Measurements from ENCODE around the gene LGALS8. TPM values are rescaled to one million over a fixed set of nuclear protein-coding genes. Genes with fewer than 3 reads are reported as not detected.

The LGALS8 gene
- total and polyA plus RNA-seq, 2 of the 4 experiments (the other 2 are of a cell fraction), result 41.3 to 57.7 TPM

DNA sequence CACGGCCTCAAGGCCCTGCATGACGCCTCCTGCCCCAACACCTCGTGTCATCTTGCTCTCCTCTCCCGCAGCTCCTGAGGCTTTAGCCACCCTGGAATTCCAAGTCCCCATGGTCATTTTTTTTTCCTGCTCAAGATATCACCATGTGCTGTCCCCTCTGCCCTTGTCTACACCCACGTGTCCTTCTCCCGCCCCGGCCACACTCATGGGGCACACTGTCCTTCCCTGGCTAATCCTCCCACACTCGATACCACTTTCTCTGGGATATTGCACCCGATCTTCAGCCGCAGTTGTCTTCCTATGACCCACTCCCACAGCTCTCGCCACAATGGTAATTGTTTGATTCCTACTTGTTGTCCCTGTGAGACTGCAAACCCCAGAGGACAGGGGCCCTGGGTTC, 29.7 kb upstream of the LGALS8 start:
- no peak overlapping the region for H3K27ac ChIP-seq (ENCODE audit: insufficient read depth, low read length)
- H2AK5ac ChIP-seq (ENCODE audit: low read depth, low read length), result no peak overlapping the region
- H3K4me2 ChIP-seq (ENCODE audit: low read depth, low read length), result no peak overlapping the region
- in situ Hi-C loops (cut with MboI; ENCODE audit: low sequenced_read_pairs), result no loop called here
- H3K79me1 ChIP-seq (ENCODE audit: low read depth in 1 of 2, low read length in 2 of 2), result no peaks in the 10 kb centered on the region
- TF ChIP-seq, protein P1, sequence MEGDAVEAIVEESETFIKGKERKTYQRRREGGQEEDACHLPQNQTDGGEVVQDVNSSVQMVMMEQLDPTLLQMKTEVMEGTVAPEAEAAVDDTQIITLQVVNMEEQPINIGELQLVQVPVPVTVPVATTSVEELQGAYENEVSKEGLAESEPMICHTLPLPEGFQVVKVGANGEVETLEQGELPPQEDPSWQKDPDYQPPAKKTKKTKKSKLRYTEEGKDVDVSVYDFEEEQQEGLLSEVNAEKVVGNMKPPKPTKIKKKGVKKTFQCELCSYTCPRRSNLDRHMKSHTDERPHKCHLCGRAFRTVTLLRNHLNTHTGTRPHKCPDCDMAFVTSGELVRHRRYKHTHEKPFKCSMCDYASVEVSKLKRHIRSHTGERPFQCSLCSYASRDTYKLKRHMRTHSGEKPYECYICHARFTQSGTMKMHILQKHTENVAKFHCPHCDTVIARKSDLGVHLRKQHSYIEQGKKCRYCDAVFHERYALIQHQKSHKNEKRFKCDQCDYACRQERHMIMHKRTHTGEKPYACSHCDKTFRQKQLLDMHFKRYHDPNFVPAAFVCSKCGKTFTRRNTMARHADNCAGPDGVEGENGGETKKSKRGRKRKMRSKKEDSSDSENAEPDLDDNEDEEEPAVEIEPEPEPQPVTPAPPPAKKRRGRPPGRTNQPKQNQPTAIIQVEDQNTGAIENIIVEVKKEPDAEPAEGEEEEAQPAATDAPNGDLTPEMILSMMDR (conservative IDR thresholded peaks at IDR 0.05; ENCODE audit: low read depth, low read length), result no peak
- TF ChIP-seq, protein P2, sequence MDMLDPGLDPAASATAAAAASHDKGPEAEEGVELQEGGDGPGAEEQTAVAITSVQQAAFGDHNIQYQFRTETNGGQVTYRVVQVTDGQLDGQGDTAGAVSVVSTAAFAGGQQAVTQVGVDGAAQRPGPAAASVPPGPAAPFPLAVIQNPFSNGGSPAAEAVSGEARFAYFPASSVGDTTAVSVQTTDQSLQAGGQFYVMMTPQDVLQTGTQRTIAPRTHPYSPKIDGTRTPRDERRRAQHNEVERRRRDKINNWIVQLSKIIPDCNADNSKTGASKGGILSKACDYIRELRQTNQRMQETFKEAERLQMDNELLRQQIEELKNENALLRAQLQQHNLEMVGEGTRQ (IDR thresholded peaks at IDR 0.05; ENCODE audit: low read depth, low read length), result no peak
- TF ChIP-seq, protein P3, sequence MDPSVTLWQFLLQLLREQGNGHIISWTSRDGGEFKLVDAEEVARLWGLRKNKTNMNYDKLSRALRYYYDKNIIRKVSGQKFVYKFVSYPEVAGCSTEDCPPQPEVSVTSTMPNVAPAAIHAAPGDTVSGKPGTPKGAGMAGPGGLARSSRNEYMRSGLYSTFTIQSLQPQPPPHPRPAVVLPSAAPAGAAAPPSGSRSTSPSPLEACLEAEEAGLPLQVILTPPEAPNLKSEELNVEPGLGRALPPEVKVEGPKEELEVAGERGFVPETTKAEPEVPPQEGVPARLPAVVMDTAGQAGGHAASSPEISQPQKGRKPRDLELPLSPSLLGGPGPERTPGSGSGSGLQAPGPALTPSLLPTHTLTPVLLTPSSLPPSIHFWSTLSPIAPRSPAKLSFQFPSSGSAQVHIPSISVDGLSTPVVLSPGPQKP (IDR thresholded peaks at IDR 0.05; ENCODE audit: borderline replicate concordance, low read depth, low read length), result no peak
- H3K56ac ChIP-seq (ENCODE audit: extremely low read depth, insufficient read depth, low read length), result no peak overlapping the region
- H2BK20ac ChIP-seq (ENCODE audit: low read depth, low read length), result no peak overlapping the region
- no peak overlapping the region for H2AK9ac ChIP-seq (replicated peaks; ENCODE audit: low read depth, low read length, poor library complexity)
- no peak overlapping the region for H3K23ac ChIP-seq (ENCODE audit: low read depth, low read length)
- intact Hi-C loops (cut with micrococcal nuclease), result no loop called here
- no peaks in the 10 kb centered on the region for H3K9me1 ChIP-seq (ENCODE audit: insufficient read depth, low read length)
- WGBS, 2 experiments (ENCODE audit: extremely low coverage in 2 of 2, insufficient read length in 1 of 2), result 94% methylated on average over 6 of the region's 11 CpGs; no CpG with 5 or more reads in 1 of the 2 experiments
- H3K36me3 ChIP-seq (ENCODE audit: control insufficient read depth, insufficient read depth, low read length), result no peaks in the 10 kb centered on the region
- no peak overlapping the region for H3K4me3 ChIP-seq (ENCODE audit: insufficient read depth, low read depth, low read length)
- peaks cover 2% of the 10 kb centered on the region; the same call in 1 of the 2 replicates for H3K27me3 ChIP-seq (ENCODE audit: control insufficient read depth, insufficient read depth, low read length)
- H2BK120ac ChIP-seq (ENCODE audit: low read depth, low read length), result no peak overlapping the region
- no peaks in the 10 kb centered on the region for H4K20me1 ChIP-seq (ENCODE audit: insufficient read depth, low read length)
- no peak overlapping the region for H3K18ac ChIP-seq (ENCODE audit: low read depth, low read length)
- H2BK5ac ChIP-seq (ENCODE audit: low read depth, low read length, poor library complexity, severe bottlenecking), result no peak overlapping the region
- DNase-seq, result no peak
- H2BK15ac ChIP-seq (ENCODE audit: low read depth, low read length), result no peak overlapping the region
- POLR2A ChIA-PET (ENCODE audit: unreplicated experiment), result no interaction called here
- no peaks in the 10 kb centered on the region; the same call in 1 of the 2 replicates for H3K4me1 ChIP-seq (ENCODE audit: control insufficient read depth, insufficient read depth, low read length)
- H3K9me3 ChIP-seq (ENCODE audit: control insufficient read depth, insufficient read depth, low read length), result no peaks in the 10 kb centered on the region
- CTCF ChIA-PET, result no interaction called here
- no peak overlapping the region for H4K8ac ChIP-seq (ENCODE audit: low read depth in 2 of 2, low read length in 2 of 2)
- BruUV-seq (replicated peaks), result no TSS peak
- H2AFZ ChIP-seq (replicated peaks; ENCODE audit: low read length, poor library complexity), result no peak overlapping the region
- dilution Hi-C loops (cut with HindIII; ENCODE audit: low sequenced_read_pairs, unreplicated experiment), result no loop called here
- no peak overlapping the region for H4K91ac ChIP-seq (ENCODE audit: insufficient read depth, low read depth, low read length)
- no peak overlapping the region for H3K4ac ChIP-seq (ENCODE audit: low read depth, low read length)
- H3K9ac ChIP-seq (ENCODE audit: low read depth, low read length), result no peak overlapping the region
- H3K14ac ChIP-seq (replicated peaks; ENCODE audit: low read depth, low read length), result no peak overlapping the region
- ATAC-seq (ENCODE audit: low read depth), result no peak
- no peak overlapping the region for H4K5ac ChIP-seq (ENCODE audit: low read depth, low read length)

All from IMR-90 (cell line).